Ovary (tissue), 9 donors: ENCODE results near the gene SSX2IP. TPM values are rescaled to one million over a fixed set of nuclear protein-coding genes. Genes with fewer than 3 reads are reported as not detected.

Source experiments
- DNase-seq, 5 donors: peaks; one replicate each; pipeline ENCODE4 v3.0.0-alpha.2; 2019 to 2020
- H3K27ac ChIP-seq, 2 donors: fragments of 200-600 bp; one replicate each; pipeline versions ENCODE4 v1.5.1 to v1.8.0; 2019 to 2022
- H3K27me3 ChIP-seq: fragments of 200-600 bp; one replicate; pipeline ENCODE4 v1.8.0; 2022
- H3K36me3 ChIP-seq: fragments of 200-600 bp; sonication (generic); one replicate; pipeline ENCODE4 v1.5.1; 2019
- H3K4me1 ChIP-seq: one replicate; pipeline ENCODE4 v1.8.1; 2013; ENCODE audit warnings: mild to moderate bottlenecking, moderate library complexity; ENCODE audit not compliant: insufficient read depth
- H3K4me3 ChIP-seq: fragments of 200-600 bp; sonication (generic); one replicate; pipeline ENCODE4 v1.5.1; 2017
- H3K9me3 ChIP-seq, 2 donors: fragments of 200-600 bp in 1 of 2; sonication (generic) in 1 of 2; one replicate each; pipeline versions ENCODE4 v1.5.1 to v1.8.1; 2013 to 2019; ENCODE audit warnings: mild to moderate bottlenecking in 1 of 2, moderate library complexity in 1 of 2
- CTCF ChIP-seq, 3 donors: fragments of 450-650 bp in 2 of 3; fragments of 200-600 bp in 1 of 3; IDR thresholded peaks; one replicate each; pipeline versions ENCODE4 v1.5.1 to v1.8.0; 2016 to 2022; ENCODE audit warnings: antibody characterized with exemption in 3 of 3, mild to moderate bottlenecking in 1 of 3
- EP300 ChIP-seq: sonication (generic); formaldehyde crosslinking; IDR thresholded peaks from one replicate; pipeline ENCODE4 v1.6.1; 2017; ENCODE audit warnings: antibody characterized with exemption
- POLR2A ChIP-seq: fragments of 450-650 bp; IDR thresholded peaks from one replicate; pipeline ENCODE4 v1.6.1; 2017; ENCODE audit warnings: antibody characterized with exemption, mild to moderate bottlenecking, moderate library complexity
- WGBS, 3 donors: extraction: QIAGEN DNeasy Blood & Tissue Kit in 1 of 3; methylation state at CpG; one replicate each; pipeline versions ENCODE4 v1.1.5 to v1.1.7; 2013 to 2017; 5-methylcytosine and 5-hydroxymethylcytosine counted together
- intact Hi-C, 4 donors: fragments of 100-400 bp; cut with DNase I; formaldehyde crosslinking; loops; one replicate each; pipeline versions ENCODE4 v1.11.0 to v1.15.1; 2022 to 2023
- polyA plus RNA-seq, 2 donors: library from polyadenylated mRNA; stranded (reverse); fragments of 200-250 nt in 1 of 2; fragments of 350-450 nt in 1 of 2; fragmentation: Illumina TruSeq in 1 of 2; extraction: RNeasy Lipid Tissue Mini Kit (QIAGEN cat#74804) in 1 of 2; gene quantifications; one replicate each; pipeline ENCODE4 v1.2.3, GENCODE V29; 2013 to 2014
- total RNA-seq, 7 donors: library from RNA; depleted of rRNA in 2 of 7; stranded (reverse); fragments of >200 nt in 2 of 7; fragmentation: NEBNext Ultra II Directional in 3 of 7; extraction: Animal tissue kit (Norgen Biotek cat#: 25700) in 3 of 7; gene quantifications; one replicate each; pipeline versions ENCODE4 v1.1.0 to v1.2.4, GENCODE V29; 2016 to 2023
- donor health status: DM: no; HTN: no; CAD: no; lungs with moderate emphysema.
- donor health status: DM: no; HTN: no; CAD: no.
- donor health status: Bipolar disorder and iron deficiency.
- donor health status: DM: yes; HTN: yes; CAD: no.
- donor health status: DM: no; HTN: no; CAD: no.
- donor health status: DM: yes; HTN: yes; CAD: no.

SSX2IP gene
- total and polyA plus RNA-seq, 9 donors, result 1.1 to 8.5 (median 4.9) TPM

GRCh38 chr1:84720221-84720780 lies 30.0 kb upstream of the SSX2IP start:
- Histone ChIP-seq H3K4me1 (no peaks in the 10 kb centered on the region), H3K27ac (no peak overlapping the region), H3K36me3 (no peaks in the 10 kb centered on the region), H3K9me3 (no peaks in the 10 kb centered on the region), H3K4me3 (no peak overlapping the region), H3K27me3 (no peaks in the 10 kb centered on the region)
- intact Hi-C loops, result no loop called here
- no peak for DNase-seq
- TF ChIP-seq CTCF (IDR thresholded peaks at IDR 0.05), result no peak
- 37 to 40% (median 37%) methylated on average over 5 of the region's 5 CpGs for WGBS, 3 donors

DNA sequence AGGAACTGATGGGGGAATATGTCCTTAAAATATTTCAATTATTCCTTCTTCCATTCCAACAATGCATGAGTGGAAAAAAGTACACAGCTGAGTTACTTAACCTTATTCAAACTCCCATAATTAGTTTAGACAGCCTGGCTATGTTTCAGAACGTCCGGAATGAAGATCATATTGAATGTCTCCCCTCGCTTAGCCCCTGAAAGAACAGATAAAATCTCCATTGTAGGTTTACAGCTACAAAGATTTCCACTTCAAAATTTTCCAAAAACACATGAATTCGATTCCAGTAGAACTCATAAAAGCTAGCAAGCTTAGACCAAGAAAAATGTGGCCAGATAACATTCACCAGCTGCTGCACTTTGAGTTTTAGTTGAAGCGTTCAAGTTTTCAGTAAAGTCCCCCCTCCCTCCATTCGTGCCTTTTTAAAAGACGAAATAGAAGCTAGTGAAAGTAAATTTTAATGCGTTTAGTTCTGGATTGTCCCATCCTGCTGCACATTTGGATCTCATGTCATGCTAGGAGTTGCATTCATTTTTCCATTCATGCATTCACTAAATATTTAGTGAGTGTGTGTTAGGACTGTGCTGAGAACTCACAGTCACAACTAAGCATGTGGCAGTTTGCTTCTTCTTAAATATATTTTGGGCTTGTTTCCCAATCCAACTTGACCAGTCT lies 29.4 kb upstream of the SSX2IP start:
- intact Hi-C loops, result no loop called here
- no peak overlapping the region for H3K27ac ChIP-seq
- no peaks in the 10 kb centered on the region for H3K27me3 ChIP-seq
- H3K36me3 ChIP-seq, result no peaks in the 10 kb centered on the region
- H3K9me3 ChIP-seq, result no peaks in the 10 kb centered on the region
- TF ChIP-seq EP300 (no peak), POLR2A (no peak), CTCF (IDR thresholded peaks at IDR 0.05) (no peak)
- no peaks in the 10 kb centered on the region for H3K4me1 ChIP-seq
- DNase-seq, result no peak
- no peak overlapping the region for H3K4me3 ChIP-seq
- 11 to 17% (median 15%) methylated on average over 8 of the region's 8 CpGs for WGBS, 3 donors

GRCh38 chr1:84715342-84716019 lies 25.2 kb upstream of the SSX2IP start:
- Histone ChIP-seq H3K4me1 (no peaks in the 10 kb centered on the region), H3K4me3 (no peak overlapping the region), H3K27ac (no peak overlapping the region), H3K9me3 (no peaks in the 10 kb centered on the region), H3K27me3 (no peaks in the 10 kb centered on the region), H3K36me3 (no peaks in the 10 kb centered on the region)
- intact Hi-C loops, result no loop called here
- no peak for DNase-seq
- no peak for TF ChIP-seq POLR2A
- TF ChIP-seq CTCF (IDR thresholded peaks at IDR 0.05), result no peak
- no peak for TF ChIP-seq EP300
- 90 to 92% (median 90%) methylated on average over 3 of the region's 3 CpGs for WGBS, 3 donors

- Histone ChIP-seq H3K27me3 (no peaks in the 10 kb centered on the region), H3K4me3 (no peak overlapping the region), H3K27ac (no peak overlapping the region), H3K9me3 (no peaks in the 10 kb centered on the region), H3K4me1 (no peaks in the 10 kb centered on the region), H3K36me3 (no peaks in the 10 kb centered on the region)
- WGBS, 3 donors, result 93 to 99% (median 94%) methylated on average over 3 of the region's 3 CpGs
- DNase-seq, result no peak
- intact Hi-C loops, result no loop called here
- TF ChIP-seq CTCF (IDR thresholded peaks at IDR 0.05) (no peak), POLR2A (no peak), EP300 (no peak)
These were observed 22.1 kb upstream of the SSX2IP start for GRCh38 chr1:84712276-84712874.
